Measurements from ENCODE around the gene NLRC5. TPM values are rescaled to one million over a fixed set of nuclear protein-coding genes. Genes with fewer than 3 reads are reported as not detected.

The NLRC5 gene
- total RNA-seq, 2 experiments from 2014 or later: 424 to 434 TPM

- H3K9me3 Mint-ChIP-seq: no peaks in the 10 kb centered on the region
- Histone ChIP-seq H3K4me1 (ENCODE audit: insufficient read depth, low read length) (peaks cover 85% of the 10 kb centered on the region), H3K27ac (ENCODE audit: low read depth in 1 of 2, low read length in 2 of 2) (peak overlapping the region in 1 of 2 donors; percentile 93), H3K36me3 (ENCODE audit: insufficient read depth, low read length) (peaks cover 21% of the 10 kb centered on the region), H3K9me3 (ENCODE audit: control insufficient read depth in 1 of 2, insufficient read depth in 1 of 2, low read length in 2 of 2) (no peaks in the 10 kb centered on the region), H3K4me3 (ENCODE audit: low read length) (peak overlapping the region; percentile 90), H3K27me3 (ENCODE audit: control insufficient read depth in 1 of 2, insufficient read depth in 2 of 2, low read length in 2 of 2) (no peaks in the 10 kb centered on the region)
- no peak for ATAC-seq (ENCODE audit: poor library complexity)
- H3K4me1 Mint-ChIP-seq (ENCODE audit: low read depth): peaks cover 81% of the 10 kb centered on the region
- no peaks in the 10 kb centered on the region for H3K27me3 Mint-ChIP-seq
- ChIA-PET POLR2A (interaction anchor here (2.1 to 3.3 kb wide), 6 partner anchors 20 to 67 kb away, joined by 5 to 81 read pairs (median 44); partner anchors contain the start of gene HERPUD1), CTCF (interaction anchor here (0.9 to 2.5 kb wide), 3 partner anchors 20 to 54 kb away, joined by 4 to 10 read pairs (median 6); no protein-coding TSS in a partner anchor)
- H3K36me3 Mint-ChIP-seq (ENCODE audit: low read depth): peaks cover 48% of the 10 kb centered on the region
- H3K4me3 Mint-ChIP-seq: peak overlapping the region; percentile 99
- TF ChIP-seq CTCF (IDR thresholded peaks at IDR 0.05): no peak
- peak overlapping the region; percentile 96 for H3K27ac Mint-ChIP-seq
- intact Hi-C loops (cut with DNase I, micrococcal nuclease): loop anchor here (2.0 kb wide), 3 partner anchors 23 to 55 kb away; partner anchors contain the start of gene HERPUD1 (in 1 of the 2)
- no peak for DNase-seq
These were observed 1.7 kb upstream of the NLRC5 start for GRCh38 chr16:56987692-56988091.

GRCh38 chr16:56988161-56988947 lies 1.0 kb upstream of the NLRC5 start:
- intact Hi-C loops (cut with DNase I, micrococcal nuclease): loop anchor here (2.0 kb wide), 3 partner anchors 24 to 56 kb away; partner anchors contain the start of gene HERPUD1 (in 1 of the 2)
- ATAC-seq (ENCODE audit: poor library complexity) (no peak), DNase-seq (peak in 1 of 14 experiments; percentile 33)
- Mint-ChIP-seq H3K4me1 (ENCODE audit: low read depth) (peaks cover 83% of the 10 kb centered on the region), H3K36me3 (ENCODE audit: low read depth) (peaks cover 54% of the 10 kb centered on the region), H3K27ac (peak overlapping the region; percentile 96), H3K9me3 (no peaks in the 10 kb centered on the region), H3K4me3 (peak overlapping the region; percentile 99), H3K27me3 (no peaks in the 10 kb centered on the region)
- no peaks in the 10 kb centered on the region for H3K9me3 ChIP-seq (ENCODE audit: control insufficient read depth in 1 of 2, insufficient read depth in 1 of 2, low read length in 2 of 2)
- peaks cover 83% of the 10 kb centered on the region for H3K4me1 ChIP-seq (ENCODE audit: insufficient read depth, low read length)
- H3K4me3 ChIP-seq (ENCODE audit: low read length): peak overlapping the region; percentile 90
- H3K36me3 ChIP-seq (ENCODE audit: insufficient read depth, low read length): peaks cover 16% of the 10 kb centered on the region
- POLR2A ChIA-PET: interaction anchor here (0.8 to 3.3 kb wide), 14 partner anchors 11 to 95 kb away, joined by 3 to 81 read pairs (median 12); partner anchors contain the start of gene HERPUD1
- H3K27ac ChIP-seq (ENCODE audit: low read depth in 1 of 2, low read length in 2 of 2): peak overlapping the region; percentile 85 to 93
- no peaks in the 10 kb centered on the region for H3K27me3 ChIP-seq (ENCODE audit: control insufficient read depth in 1 of 2, insufficient read depth in 2 of 2, low read length in 2 of 2)
- CTCF ChIA-PET: interaction anchor here (1.3 to 2.5 kb wide), 4 partner anchors 17 to 54 kb away, joined by 5 to 10 read pairs (median 7); no protein-coding TSS in a partner anchor
- TF ChIP-seq CTCF (IDR thresholded peaks at IDR 0.05): no peak

GRCh38 chr16:56989988-56990387 lies 631 bp downstream of the NLRC5 start:
- Mint-ChIP-seq H3K4me1 (ENCODE audit: low read depth) (peaks cover 92% of the 10 kb centered on the region), H3K4me3 (peak overlapping the region; percentile 99), H3K36me3 (ENCODE audit: low read depth) (peaks cover 61% of the 10 kb centered on the region), H3K27ac (peak overlapping the region; percentile 96), H3K27me3 (no peaks in the 10 kb centered on the region), H3K9me3 (no peaks in the 10 kb centered on the region)
- DNase-seq (peak in 1 of 14 experiments; percentile 31), ATAC-seq (ENCODE audit: poor library complexity) (no peak)
- Histone ChIP-seq H3K36me3 (ENCODE audit: insufficient read depth, low read length) (peaks cover 11% of the 10 kb centered on the region), H3K4me1 (ENCODE audit: insufficient read depth, low read length) (peaks cover 81% of the 10 kb centered on the region), H3K27ac (ENCODE audit: low read depth in 1 of 2, low read length in 2 of 2) (peak overlapping the region; percentile 85 to 93), H3K9me3 (ENCODE audit: control insufficient read depth in 1 of 2, insufficient read depth in 1 of 2, low read length in 2 of 2) (no peaks in the 10 kb centered on the region), H3K4me3 (ENCODE audit: low read length) (peak overlapping the region; percentile 90), H3K27me3 (ENCODE audit: control insufficient read depth in 1 of 2, insufficient read depth in 2 of 2, low read length in 2 of 2) (no peaks in the 10 kb centered on the region)
- CTCF ChIA-PET: interaction anchor here (0.7 to 2.5 kb wide), 9 partner anchors 8 to 62 kb away, joined by 3 to 10 read pairs (median 5); no protein-coding TSS in a partner anchor
- intact Hi-C loops (cut with DNase I, micrococcal nuclease): loop anchor here (1.0 to 5.0 kb wide), 7 partner anchors 24 to 58 kb away; partner anchors contain the start of gene HERPUD1 (in 2 of the 2)
- POLR2A ChIA-PET: interaction anchor here (0.6 to 3.3 kb wide), 26 partner anchors 9 to 1139 kb away, joined by 3 to 81 read pairs (median 6); partner anchors contain the start of genes CFAP20, HERPUD1, NUP93 and PSME3IP1
- no peak for TF ChIP-seq CTCF (IDR thresholded peaks at IDR 0.05)
